Activated effector memory CD4-positive, alpha-beta T cell treated with anti-CD3 and anti-CD28 coated beads, Interleukin-2, amount 50 U/mL, for 16 hours (primary cell): ENCODE measurements around the gene TTC1.
"Not testable (repeated sequence)": the region's sequence is repeated elsewhere in the genome, so short reads cannot be mapped to it uniquely, and the experiment has no call there.

Experiments used
- DNase-seq: peaks from one replicate; pipeline ENCODE4 v3.0.0-alpha.2; 2020

The TTC1 gene, protein sequence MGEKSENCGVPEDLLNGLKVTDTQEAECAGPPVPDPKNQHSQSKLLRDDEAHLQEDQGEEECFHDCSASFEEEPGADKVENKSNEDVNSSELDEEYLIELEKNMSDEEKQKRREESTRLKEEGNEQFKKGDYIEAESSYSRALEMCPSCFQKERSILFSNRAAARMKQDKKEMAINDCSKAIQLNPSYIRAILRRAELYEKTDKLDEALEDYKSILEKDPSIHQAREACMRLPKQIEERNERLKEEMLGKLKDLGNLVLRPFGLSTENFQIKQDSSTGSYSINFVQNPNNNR

GRCh38 chr5:160008877-160009590 is at the start of gene TTC1:
TTC1 (plus strand) TSS chr5:160009139; CDS start chr5:160010529, 1,390 bp downstream.
- DNase-seq = peak; percentile 96

GRCh38 chr5:159961176-159962160 is 47.5 kb upstream of the TTC1 start:
- DNase-seq = no peak

- DNase-seq = no peak
Measured at GRCh38 chr5:159962214-159962613, 46.7 kb upstream of the TTC1 start.

- no peak for DNase-seq
Measured at GRCh38 chr5:159963935-159964334, 45.0 kb upstream of the TTC1 start.

DNA sequence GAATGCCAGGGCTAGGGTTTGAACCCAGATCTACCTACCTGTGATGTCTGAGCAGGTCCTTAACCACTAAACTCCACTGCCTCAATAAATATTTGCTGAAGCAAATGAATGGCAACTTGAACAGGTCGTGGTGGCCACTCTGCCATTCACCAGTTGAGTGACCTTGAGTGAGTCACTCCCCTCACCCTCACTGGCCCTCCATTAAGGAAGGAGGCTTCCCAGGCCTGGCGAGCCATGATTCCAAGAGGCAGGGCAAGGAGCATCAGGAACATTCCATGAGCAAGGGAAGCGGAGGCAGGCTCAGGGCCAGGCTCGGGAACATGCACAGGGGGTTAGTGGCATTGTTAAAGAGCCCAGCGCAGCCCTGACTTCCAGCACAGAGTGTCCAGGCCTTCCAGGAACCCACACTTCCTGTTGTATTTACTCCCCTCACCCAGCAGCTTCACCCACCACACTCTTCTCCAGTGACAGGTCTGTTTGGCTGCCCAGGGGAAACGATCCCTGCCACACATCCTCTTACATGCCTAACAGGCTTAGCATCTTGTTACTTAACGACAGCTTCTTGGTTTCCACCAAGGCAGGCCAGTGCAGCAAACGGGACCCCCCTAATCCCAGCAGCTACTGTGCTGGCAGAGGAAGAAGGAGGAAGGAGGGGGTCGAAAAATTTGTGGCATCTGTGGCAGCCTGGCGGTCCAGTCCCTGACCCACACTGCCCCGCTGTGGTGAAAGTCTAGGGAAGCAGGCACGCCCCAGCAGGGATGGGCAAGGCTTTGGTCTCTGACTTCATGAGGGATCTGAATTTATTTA is 43.7 kb upstream of the TTC1 start:
- no peak for DNase-seq

DNA sequence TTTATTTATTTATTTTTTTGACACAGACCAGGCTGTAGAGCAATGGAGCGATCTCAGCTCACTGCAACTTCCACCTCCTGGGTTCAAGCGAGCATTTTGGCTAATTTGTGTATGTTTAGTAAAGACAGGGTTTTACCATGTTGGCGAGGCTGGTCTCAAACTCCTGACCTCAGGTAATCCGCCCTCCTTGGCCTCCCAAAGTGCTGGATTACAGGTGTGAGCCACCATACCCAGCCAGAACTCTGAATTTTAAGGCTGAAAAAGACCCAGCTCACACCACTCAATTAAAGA is 43.2 kb upstream of the TTC1 start:
- not testable (repeated sequence) for DNase-seq

- DNase-seq = no peak
Measured at GRCh38 chr5:159969966-159970365, 39.0 kb upstream of the TTC1 start.

DNA sequence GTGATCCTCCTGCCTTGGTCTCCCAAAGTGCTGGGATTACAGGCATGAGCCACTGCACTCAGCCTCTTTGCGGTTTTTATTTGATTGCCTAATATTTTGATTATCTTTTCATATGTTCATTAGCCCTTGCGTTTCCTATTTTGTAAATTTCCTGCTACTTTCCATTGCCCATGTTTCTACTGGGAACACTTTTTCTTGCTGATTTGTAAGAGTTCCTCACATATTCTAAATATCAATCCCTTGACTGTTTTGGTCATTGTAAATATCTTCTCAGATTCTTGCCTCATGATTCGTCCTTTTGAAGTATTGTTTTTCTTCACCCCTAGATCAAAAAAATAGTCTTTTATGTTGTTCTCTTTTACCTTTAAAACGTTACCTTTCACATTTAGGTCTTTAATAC is 37.9 kb upstream of the TTC1 start:
- DNase-seq = no peak

DNA sequence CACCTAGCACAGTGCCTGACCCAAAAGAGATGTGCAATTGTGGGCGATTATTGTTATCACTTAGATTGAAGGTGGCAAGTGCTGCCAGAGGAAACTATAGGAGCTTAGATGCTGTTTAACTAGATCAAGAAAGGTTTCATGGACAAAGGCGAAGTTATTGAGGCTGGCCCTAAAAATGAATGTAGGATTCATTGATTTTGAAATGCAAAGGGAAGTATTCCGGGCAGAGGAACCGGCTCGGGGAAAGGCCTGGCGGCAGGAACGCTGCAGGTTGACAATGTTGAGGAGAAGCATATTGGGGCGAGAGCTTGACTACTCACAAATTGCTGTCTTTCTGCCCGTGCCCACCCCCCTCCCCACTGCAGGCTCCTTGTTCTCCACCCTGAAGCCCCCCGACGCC is 37.4 kb upstream of the TTC1 start:
- no peak for DNase-seq

DNA sequence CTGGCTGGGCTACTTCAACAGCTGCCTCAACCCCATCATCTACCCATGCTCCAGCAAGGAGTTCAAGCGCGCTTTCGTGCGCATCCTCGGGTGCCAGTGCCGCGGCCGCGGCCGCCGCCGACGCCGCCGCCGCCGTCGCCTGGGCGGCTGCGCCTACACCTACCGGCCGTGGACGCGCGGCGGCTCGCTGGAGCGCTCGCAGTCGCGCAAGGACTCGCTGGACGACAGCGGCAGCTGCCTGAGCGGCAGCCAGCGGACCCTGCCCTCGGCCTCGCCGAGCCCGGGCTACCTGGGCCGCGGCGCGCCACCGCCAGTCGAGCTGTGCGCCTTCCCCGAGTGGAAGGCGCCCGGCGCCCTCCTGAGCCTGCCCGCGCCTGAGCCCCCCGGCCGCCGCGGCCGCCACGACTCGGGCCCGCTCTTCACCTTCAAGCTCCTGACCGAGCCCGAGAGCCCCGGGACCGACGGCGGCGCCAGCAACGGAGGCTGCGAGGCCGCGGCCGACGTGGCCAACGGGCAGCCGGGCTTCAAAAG is 36.9 kb upstream of the TTC1 start:
- no peak for DNase-seq

- DNase-seq = no peak
Measured at GRCh38 chr5:159972538-159973362, 36.2 kb upstream of the TTC1 start.

DNA sequence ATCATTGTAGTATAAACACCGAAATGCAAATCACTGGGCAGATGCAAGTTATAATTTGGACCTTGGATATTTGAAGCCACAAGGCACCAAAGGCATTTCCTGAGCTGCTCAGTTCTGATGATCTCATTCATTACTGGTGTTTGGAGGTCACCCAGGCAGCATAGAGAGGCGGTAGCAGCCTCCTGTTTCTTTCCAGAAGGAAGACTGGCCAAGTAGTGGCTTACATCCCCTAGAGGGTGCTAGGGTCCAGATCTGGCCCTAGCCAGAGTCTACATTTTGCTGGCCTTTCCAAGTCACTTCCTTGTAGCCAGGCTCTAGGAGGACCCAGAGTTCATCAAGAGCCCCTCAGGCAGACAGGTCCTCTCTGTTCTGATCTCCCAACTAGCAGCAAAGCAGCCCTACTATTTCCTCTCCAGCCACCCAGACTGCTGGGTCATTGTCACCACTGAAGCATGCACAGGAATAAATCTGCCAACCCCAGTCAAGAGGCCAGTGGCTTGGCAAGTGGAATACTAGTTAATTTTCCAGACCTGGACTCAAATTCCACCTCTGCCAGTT is 33.4 kb upstream of the TTC1 start:
- DNase-seq = no peak

- no peak for DNase-seq
Measured at GRCh38 chr5:159976921-159977320, 32.0 kb upstream of the TTC1 start.

DNA sequence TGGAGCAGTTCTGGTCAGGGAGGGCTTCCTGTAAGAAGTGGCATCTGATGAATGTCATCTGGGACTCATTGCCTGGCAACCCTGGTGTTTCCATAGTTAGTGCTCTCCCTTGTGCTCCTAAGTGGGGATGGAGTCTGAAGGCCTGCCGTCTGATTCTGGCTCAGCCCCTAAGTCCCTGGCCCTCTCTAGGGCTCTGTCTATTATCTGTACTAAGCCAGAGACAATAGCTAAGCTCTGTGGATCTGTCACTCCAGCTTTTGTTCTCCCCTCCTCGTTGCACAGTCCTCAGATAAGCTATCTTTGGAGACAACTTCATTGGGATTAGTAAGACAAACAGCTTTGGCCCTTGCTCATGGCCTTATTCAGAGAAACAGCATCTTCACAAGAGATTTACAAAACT is 30.6 kb upstream of the TTC1 start:
- no peak for DNase-seq

DNA sequence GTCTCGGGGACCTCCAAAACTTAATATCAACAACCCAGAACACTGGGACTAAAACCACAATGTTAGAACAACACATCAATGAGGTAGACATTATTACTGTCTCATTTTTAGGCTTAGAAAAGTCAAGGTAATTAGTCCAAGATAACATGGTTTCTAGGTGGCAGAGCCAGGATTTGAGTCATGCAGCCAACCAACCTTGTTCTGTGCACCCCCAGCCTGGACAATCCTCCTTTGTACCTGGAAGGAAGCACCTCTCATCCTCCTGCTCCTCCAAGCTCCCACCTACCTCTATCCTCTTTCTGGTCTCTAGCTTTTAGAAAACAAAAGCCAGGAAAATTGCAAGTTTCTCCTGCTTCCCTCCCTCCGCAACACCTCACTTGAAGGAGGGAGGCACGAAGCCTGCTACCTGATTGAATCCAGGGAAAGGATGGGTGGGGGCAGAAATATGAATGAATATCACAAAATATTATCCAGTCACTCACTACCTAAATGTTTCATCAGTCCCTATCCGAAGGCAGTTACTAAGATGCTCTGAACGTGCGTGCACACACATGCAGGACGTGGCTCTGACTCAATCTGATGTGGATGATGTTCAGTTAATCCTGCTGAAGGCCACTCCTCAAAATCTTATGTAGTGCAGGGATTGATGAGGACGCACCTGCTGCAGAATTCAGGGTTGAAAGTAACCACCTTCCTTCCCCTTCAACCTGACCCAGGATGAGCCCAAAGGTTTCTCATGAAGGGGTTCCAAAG is 26.3 kb upstream of the TTC1 start:
- no peak for DNase-seq

DNA sequence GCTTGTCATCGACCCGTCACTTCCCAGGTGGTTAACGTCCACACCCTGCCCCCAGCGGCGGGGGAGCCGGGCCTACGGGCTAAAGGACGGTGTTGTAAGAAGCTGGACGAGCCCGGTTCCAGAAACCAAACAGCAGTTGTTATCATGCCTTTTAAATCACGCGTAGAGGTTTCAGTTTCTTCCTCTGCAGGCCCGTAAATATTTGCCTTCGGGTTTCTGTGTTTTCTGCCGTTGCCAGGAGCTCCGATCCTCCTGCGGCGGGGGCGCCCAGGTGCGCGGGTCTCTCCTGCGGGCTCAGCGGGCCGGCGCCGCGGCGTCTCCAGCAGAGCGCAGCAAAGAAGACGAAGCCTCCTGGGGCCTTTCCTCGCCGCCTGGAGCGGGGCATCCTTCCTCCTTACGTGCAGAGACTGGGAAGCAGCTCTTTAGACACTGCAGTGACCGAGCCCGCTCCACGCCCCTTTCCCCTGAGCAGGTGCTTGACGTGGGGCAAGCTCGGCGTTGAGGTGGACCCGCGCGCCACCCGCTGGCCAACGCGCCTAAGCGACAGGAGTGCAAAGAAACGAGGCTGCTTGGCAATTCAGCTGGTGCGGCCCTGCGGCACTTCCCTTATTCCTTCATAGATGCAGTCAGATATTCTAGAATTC is 21.8 kb upstream of the TTC1 start:
- peak; percentile 90 for DNase-seq

DNA sequence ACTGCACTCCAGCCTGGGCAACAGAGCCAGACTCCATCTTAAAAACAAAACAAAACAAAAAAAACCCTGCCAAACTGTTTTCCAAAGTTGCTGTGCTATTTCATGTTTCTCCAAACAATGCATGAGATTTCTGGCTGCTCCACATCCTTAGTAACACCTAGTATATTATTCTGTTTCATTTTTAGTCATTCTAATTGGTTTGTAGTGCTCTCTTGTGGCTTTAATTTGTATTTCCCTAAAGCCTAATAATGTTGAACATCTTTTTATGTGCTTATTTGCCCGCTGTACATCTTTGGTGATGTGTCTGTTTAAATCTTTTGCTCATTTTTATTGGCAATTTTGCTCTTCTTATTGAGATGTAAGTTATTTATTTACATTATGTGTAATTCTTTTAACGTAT is 18.4 kb upstream of the TTC1 start:
- DNase-seq = no peak

DNA sequence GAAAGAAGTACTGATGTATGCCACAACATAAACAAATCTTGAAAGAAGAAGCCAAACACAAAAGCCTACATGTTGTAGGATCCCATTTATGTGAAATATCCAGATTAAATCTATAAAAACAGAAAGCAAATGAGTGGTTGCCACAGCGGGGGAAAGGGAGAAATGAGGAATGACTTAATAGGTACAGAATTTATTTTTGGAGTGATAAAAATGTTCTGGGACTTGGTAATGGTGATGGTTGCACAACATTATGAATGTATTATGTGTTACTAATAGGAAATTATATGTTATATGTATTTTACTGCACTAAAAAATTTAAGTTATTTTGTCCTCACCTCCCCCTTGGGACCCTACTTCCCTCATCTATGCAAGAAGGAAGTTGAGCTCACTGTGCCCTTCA is 16.4 kb upstream of the TTC1 start:
- DNase-seq = no peak

DNA sequence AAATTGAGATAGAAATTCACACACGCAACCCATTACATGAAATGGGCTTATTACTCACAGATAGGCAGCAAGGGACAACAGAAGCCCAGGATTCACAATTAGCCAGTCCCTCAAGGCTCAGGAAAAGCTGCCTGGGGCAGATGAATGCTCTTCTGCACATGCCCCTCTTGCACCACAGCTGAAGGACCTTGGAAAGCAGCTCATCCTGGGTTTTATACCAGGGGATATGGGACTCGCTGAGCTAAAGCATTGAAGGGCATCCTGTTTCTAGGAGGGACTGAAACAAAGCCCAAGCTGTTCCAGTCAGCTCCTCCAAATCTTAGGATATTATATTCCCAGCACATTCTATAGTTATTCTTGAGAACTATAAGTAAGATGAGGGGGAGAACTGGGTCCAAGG is 15.7 kb upstream of the TTC1 start:
- no peak for DNase-seq

- no peak for DNase-seq
Measured at GRCh38 chr5:159995907-159996306, 13.0 kb upstream of the TTC1 start.
